HepG2 (cell line): ENCODE measurements around the gene MTMR3. TPM values are rescaled to one million over a fixed set of nuclear protein-coding genes. Genes with fewer than 3 reads are reported as not detected.

Experiments used
- ATAC-seq: fragments of 200-7000 bp; cut with Tn5 transposase; 3 replicates; pipeline ENCODE4 v1.9.1; 2020; ENCODE audit warnings: mild to moderate bottlenecking, moderate library complexity
- BruUV-seq: library from RNA; stranded (reverse); fragments of 400-500 nt; replicated peaks from 2 replicates; lab custom pipeline; 2021; lab: Mats Ljungman, UMichigan
- CTCF ChIA-PET: fragments of 300-600 bp; formaldehyde crosslinking; extraction: SDS; loops from one replicate; lab custom pipeline; 2021; ENCODE audit warnings: low total read pairs, inconsistent platforms, low intra/inter-chr PET ratio; lab: Yijun Ruan, JAX
- POLR2A ChIA-PET: fragments of 350-600 bp; sonication (Branson Sonifier 250); formaldehyde crosslinking; loops from one replicate; lab custom pipeline; 2020; ENCODE audit warnings: antibody characterized with exemption, inconsistent platforms; lab: Yijun Ruan, JAX
- DNase-seq: peaks from one replicate; pipeline ENCODE4 v3.0.0-alpha.2; 2015; ENCODE audit warnings: low spot score
- FAIRE-seq: peaks from 3 replicates; lab custom pipeline; 2011; peaks lifted over from hg19 to GRCh38; lab: Jason Lieb, UNC
- H2AFZ ChIP-seq: one replicate; pipeline ENCODE4 v1.6.1; 2011; ENCODE audit warnings: low read length, inconsistent platforms
- H3K27ac ChIP-seq: fragments of 300-600 bp; 3 replicates; pipeline ENCODE4 v1.8.0; 2011; ENCODE audit warnings: mixed run types, mild to moderate bottlenecking, mixed read lengths, low read length, inconsistent platforms; ENCODE audit not compliant: insufficient read depth; ENCODE audit errors: extremely low read length
- H3K27me3 ChIP-seq, 2 experiments: fragments of 200-600 bp in 1 of 2; 2 replicates in 1 of 2; 3 replicates in 1 of 2; pipeline versions ENCODE4 v1.6.0 to v1.8.0; 2011; ENCODE audit warnings: low read length in 2 of 2, mild to moderate bottlenecking in 2 of 2, moderate library complexity in 2 of 2, inconsistent platforms in 1 of 2; ENCODE audit not compliant: insufficient read depth in 2 of 2, control insufficient read depth in 1 of 2
- H3K36me3 ChIP-seq, 2 experiments: fragments of 200-600 bp in 1 of 2; replicated peaks in 1 of 2; 2 replicates in 1 of 2; 3 replicates in 1 of 2; pipeline versions ENCODE4 v1.5.1 to v1.8.0; 2011; ENCODE audit warnings: low read length in 2 of 2, inconsistent platforms in 1 of 2; ENCODE audit not compliant: insufficient read depth in 2 of 2, control insufficient read depth in 1 of 2
- H3K4me1 ChIP-seq: 2 replicates; pipeline ENCODE4 v1.5.1; 2012; ENCODE audit warnings: low read length, inconsistent platforms; ENCODE audit not compliant: insufficient read depth
- H3K4me2 ChIP-seq: 2 replicates; pipeline ENCODE4 v1.6.0; 2011; ENCODE audit warnings: low read depth, low read length, inconsistent platforms
- H3K4me3 ChIP-seq, 3 experiments: fragments of 200-600 bp in 1 of 3; sonication (generic), shearing (Covaris generic) in 1 of 3; replicated peaks in 1 of 3; 2 replicates each; pipeline ENCODE4 v1.5.1; 2011 to 2016; ENCODE audit warnings: low read length in 3 of 3, inconsistent platforms in 2 of 3, low read depth in 2 of 3, mild to moderate bottlenecking in 2 of 3, control low read depth in 1 of 3, mixed read lengths in 1 of 3; ENCODE audit not compliant: insufficient read depth in 1 of 3
- H3K79me2 ChIP-seq: one replicate; pipeline ENCODE4 v1.6.1; 2011; ENCODE audit warnings: low read length, inconsistent platforms; ENCODE audit not compliant: insufficient read depth
- H3K9ac ChIP-seq: 2 replicates; pipeline ENCODE4 v1.6.0; 2011; ENCODE audit warnings: mild to moderate bottlenecking, low read depth, low read length, inconsistent platforms; ENCODE audit not compliant: insufficient read depth
- H3K9me3 ChIP-seq: 2 replicates; pipeline ENCODE4 v1.5.1; 2012; ENCODE audit warnings: mild to moderate bottlenecking, low read length
- H4K20me1 ChIP-seq: 2 replicates; pipeline ENCODE4 v1.6.0; 2011; ENCODE audit warnings: inconsistent platforms, mild to moderate bottlenecking, low read length, moderate library complexity; ENCODE audit not compliant: insufficient read depth
- EHMT2 ChIP-seq: fragments of 200-600 bp; sonication (generic); IDR thresholded peaks from 2 replicates; pipeline ENCODE4 v1.7.0; 2017; ENCODE audit warnings: antibody characterized with exemption, low read depth, low read length, borderline replicate concordance
- PRPF4 ChIP-seq: fragments of 200-400 bp; formaldehyde crosslinking; IDR thresholded peaks from 2 replicates; pipeline ENCODE4 v1.6.1; 2016; ENCODE audit warnings: low read length, low read depth; ENCODE audit not compliant: poor library complexity, severe bottlenecking
- RERE ChIP-seq: IDR thresholded peaks from 2 replicates; pipeline ENCODE4 v1.6.1; 2016; ENCODE audit warnings: low read depth, missing genetic modification reagents, missing compliant biosample characterization
- SNRNP70 ChIP-seq: fragments of 200-400 bp; formaldehyde crosslinking; IDR thresholded peaks from 2 replicates; pipeline ENCODE4 v1.6.1; 2017; ENCODE audit warnings: mild to moderate bottlenecking, low read depth, low read length, moderate library complexity
- TEAD2 ChIP-seq: sonication (generic); formaldehyde crosslinking; IDR thresholded peaks from 2 replicates; pipeline ENCODE4 v1.9.0; 2021; ENCODE audit warnings: missing genetic modification reagents
- XRCC5 ChIP-seq: fragments of 200-400 bp; formaldehyde crosslinking; optimal IDR thresholded peaks from 2 replicates; pipeline ENCODE3; 2017; ENCODE audit warnings: mild to moderate bottlenecking, low read length
- ZNF326 ChIP-seq: sonication (generic); formaldehyde crosslinking; IDR thresholded peaks from 2 replicates; pipeline ENCODE4 v1.4.0; 2020; ENCODE audit warnings: missing genetic modification reagents, borderline replicate concordance
- ZNF563 ChIP-seq: sonication (generic); formaldehyde crosslinking; IDR thresholded peaks from 2 replicates; pipeline ENCODE4 v1.8.0; 2022; ENCODE audit warnings: mild to moderate bottlenecking, moderate library complexity, missing genetic modification reagents
- ZNF737 ChIP-seq: sonication (generic); formaldehyde crosslinking; IDR thresholded peaks from 2 replicates; pipeline ENCODE4 v1.5.0; 2020; ENCODE audit warnings: missing genetic modification reagents, mild to moderate bottlenecking, borderline replicate concordance
- WGBS: methylation state at CpG from one replicate; pipeline ENCODE4 v1.1.6; 2017; ENCODE audit warnings: low lambda C conversion rate; 5-methylcytosine and 5-hydroxymethylcytosine counted together
- in situ Hi-C: cut with HindIII; loops from 2 replicates; pipeline ENCODE4 v1.10.0; 2017; ENCODE audit warnings: low pct_unique_long_range_greater_than_20kb; ENCODE audit not compliant: extremely low pct_ligation_motif_present
- intact Hi-C: fragments of 100-400 bp; cut with micrococcal nuclease; formaldehyde crosslinking; loops from one replicate; pipeline ENCODE4 v1.10.0; 2022; ENCODE audit not compliant: unreplicated experiment
- polyA plus RNA-seq, 8 experiments: library from polyadenylated mRNA; depleted of rRNA in 3 of 8; stranded (reverse) in 7 of 8; unstranded in 1 of 8; fragments of >200 nt; fragmentation: Illumina TruSeq in 4 of 8; extraction: Trizol in 4 of 8; gene quantifications; 2 replicates each; pipeline versions ENCODE4 v1.2.1 to v1.2.3, GENCODE V29; 2011 to 2016; ENCODE audit warnings: low read depth in 4 of 8, missing spikeins in 1 of 8, mixed read lengths in 1 of 8; ENCODE audit not compliant: insufficient read depth in 1 of 8
- total RNA-seq, 5 experiments: library from RNA; depleted of rRNA; stranded (reverse); fragments of >200 nt; fragmentation: Illumina TruSeq; extraction: Trizol; gene quantifications; 2 replicates each; pipeline ENCODE4 v1.2.3, GENCODE V29; 2016; ENCODE audit warnings: low read depth in 1 of 5
- TF ChIP-seq, protein P1 (sequence below): sonication (generic); formaldehyde crosslinking; IDR thresholded peaks from 2 replicates; pipeline ENCODE4 v1.4.0; 2020; ENCODE audit warnings: missing genetic modification reagents, mild to moderate bottlenecking, borderline replicate concordance
- TF ChIP-seq, protein P2 (sequence below): sonication (generic); formaldehyde crosslinking; IDR thresholded peaks from 2 replicates; pipeline ENCODE4 v1.4.0; 2020; ENCODE audit warnings: missing genetic modification reagents
- TF ChIP-seq, protein P3 (sequence below), 2 experiments: sonication (generic) in 1 of 2; formaldehyde crosslinking in 1 of 2; IDR thresholded peaks; 2 replicates each; pipeline versions ENCODE4 v1.4.0 to v1.6.1; 2018 to 2020; ENCODE audit warnings: missing genetic modification reagents in 2 of 2, borderline replicate concordance in 1 of 2, low read depth in 1 of 2, mild to moderate bottlenecking in 1 of 2, missing biosample characterization in 1 of 2

Gene MTMR3
- total and polyA plus RNA-seq, 2 of the 13 experiments (the other 11 are each of a cell fraction or from before 2014, with no cell fraction given): 12.6 to 24.8 TPM

DNA sequence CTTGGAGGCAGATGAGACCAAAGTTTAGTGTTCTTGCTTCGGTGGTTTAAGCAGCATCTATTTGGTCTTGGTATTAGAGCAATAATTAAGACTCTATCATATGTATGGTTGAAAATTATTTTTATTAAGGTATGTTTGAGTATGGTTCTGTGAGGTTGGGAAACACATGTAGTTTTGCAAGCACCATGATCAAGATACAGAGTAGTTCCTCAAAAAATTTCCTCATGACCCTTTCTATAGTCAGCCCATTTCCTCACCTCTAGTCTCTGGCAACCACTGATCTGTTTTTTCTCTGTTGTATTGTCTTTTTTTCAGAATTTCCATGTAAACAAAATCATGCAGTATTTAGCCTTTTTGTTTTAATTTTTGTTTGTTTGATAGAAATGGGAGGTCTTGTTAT is 18.4 kb downstream of the MTMR3 start:
- H2AFZ ChIP-seq: no peak overlapping the region
- 94% methylated on average over 1 of the region's 1 CpG for WGBS
- H3K27ac ChIP-seq: no peak overlapping the region
- H3K4me2 ChIP-seq: no peak overlapping the region
- intact Hi-C loops: no loop called here
- H3K27me3 ChIP-seq: no peaks in the 10 kb centered on the region
- H3K36me3 ChIP-seq: no peaks in the 10 kb centered on the region
- DNase-seq: no peak
- H4K20me1 ChIP-seq: peaks cover 19% of the 10 kb centered on the region; the same call in 1 of the 2 replicates
- peaks cover 17% of the 10 kb centered on the region for H3K4me1 ChIP-seq
- ChIA-PET POLR2A (no interaction called here), CTCF (no interaction called here)
- no TSS peak for BruUV-seq
- FAIRE-seq: no peak
- no peak overlapping the region for H3K4me3 ChIP-seq
- in situ Hi-C loops: no loop called here
- ATAC-seq: no peak
- H3K79me2 ChIP-seq: peaks cover 59% of the 10 kb centered on the region
- H3K9me3 ChIP-seq: no peaks in the 10 kb centered on the region
- H3K9ac ChIP-seq: no peak overlapping the region
- TF ChIP-seq XRCC5 (no peak), TEAD2 (CRISPR knock-in tag) (no peak), ZNF563 (CRISPR knock-in tag) (no peak), ZNF326 (CRISPR knock-in tag) (no peak), ZNF737 (CRISPR knock-in tag) (no peak), RERE (no peak), EHMT2 (no peak), SNRNP70 (no peak), PRPF4 (no peak)
- TF ChIP-seq, protein P1, sequence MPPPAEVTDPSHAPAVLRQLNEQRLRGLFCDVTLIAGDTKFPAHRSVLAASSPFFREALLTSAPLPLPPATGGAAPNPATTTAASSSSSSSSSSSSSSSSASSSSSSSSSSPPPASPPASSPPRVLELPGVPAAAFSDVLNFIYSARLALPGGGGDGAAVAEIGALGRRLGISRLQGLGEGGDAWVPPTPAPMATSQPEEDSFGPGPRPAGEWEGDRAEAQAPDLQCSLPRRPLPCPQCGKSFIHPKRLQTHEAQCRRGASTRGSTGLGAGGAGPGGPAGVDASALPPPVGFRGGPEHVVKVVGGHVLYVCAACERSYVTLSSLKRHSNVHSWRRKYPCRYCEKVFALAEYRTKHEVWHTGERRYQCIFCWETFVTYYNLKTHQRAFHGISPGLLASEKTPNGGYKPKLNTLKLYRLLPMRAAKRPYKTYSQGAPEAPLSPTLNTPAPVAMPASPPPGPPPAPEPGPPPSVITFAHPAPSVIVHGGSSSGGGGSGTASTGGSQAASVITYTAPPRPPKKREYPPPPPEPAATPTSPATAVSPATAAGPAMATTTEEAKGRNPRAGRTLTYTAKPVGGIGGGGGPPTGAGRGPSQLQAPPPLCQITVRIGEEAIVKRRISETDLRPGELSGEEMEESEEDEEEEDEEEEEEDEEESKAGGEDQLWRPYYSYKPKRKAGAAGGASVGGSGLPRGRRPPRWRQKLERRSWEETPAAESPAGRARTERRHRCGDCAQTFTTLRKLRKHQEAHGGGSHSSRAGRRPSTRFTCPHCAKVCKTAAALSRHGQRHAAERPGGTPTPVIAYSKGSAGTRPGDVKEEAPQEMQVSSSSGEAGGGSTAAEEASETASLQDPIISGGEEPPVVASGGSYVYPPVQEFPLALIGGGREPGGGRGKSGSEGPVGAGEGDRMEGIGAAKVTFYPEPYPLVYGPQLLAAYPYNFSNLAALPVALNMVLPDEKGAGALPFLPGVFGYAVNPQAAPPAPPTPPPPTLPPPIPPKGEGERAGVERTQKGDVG (CRISPR knock-in tag): no peak
- TF ChIP-seq, protein P2, sequence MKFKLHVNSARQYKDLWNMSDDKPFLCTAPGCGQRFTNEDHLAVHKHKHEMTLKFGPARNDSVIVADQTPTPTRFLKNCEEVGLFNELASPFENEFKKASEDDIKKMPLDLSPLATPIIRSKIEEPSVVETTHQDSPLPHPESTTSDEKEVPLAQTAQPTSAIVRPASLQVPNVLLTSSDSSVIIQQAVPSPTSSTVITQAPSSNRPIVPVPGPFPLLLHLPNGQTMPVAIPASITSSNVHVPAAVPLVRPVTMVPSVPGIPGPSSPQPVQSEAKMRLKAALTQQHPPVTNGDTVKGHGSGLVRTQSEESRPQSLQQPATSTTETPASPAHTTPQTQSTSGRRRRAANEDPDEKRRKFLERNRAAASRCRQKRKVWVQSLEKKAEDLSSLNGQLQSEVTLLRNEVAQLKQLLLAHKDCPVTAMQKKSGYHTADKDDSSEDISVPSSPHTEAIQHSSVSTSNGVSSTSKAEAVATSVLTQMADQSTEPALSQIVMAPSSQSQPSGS: no peak
- TF ChIP-seq, protein P3, sequence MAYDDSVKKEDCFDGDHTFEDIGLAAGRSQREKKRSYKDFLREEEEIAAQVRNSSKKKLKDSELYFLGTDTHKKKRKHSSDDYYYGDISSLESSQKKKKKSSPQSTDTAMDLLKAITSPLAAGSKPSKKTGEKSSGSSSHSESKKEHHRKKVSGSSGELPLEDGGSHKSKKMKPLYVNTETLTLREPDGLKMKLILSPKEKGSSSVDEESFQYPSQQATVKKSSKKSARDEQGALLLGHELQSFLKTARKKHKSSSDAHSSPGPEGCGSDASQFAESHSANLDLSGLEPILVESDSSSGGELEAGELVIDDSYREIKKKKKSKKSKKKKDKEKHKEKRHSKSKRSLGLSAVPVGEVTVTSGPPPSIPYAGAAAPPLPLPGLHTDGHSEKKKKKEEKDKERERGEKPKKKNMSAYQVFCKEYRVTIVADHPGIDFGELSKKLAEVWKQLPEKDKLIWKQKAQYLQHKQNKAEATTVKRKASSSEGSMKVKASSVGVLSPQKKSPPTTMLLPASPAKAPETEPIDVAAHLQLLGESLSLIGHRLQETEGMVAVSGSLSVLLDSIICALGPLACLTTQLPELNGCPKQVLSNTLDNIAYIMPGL (CRISPR knock-in tag; IDR thresholded peaks at IDR 0.05; ENCODE audit: borderline replicate concordance in 1 of 2, low read depth in 1 of 2): no peak
